Left hindlimb (tissue), 1 donor: ENCODE data around the gene USP47.

Experiments used
- DNase-seq: peaks from one replicate; pipeline ENCODE4 v3.0.0-alpha.2; 2018

Gene USP47, protein sequence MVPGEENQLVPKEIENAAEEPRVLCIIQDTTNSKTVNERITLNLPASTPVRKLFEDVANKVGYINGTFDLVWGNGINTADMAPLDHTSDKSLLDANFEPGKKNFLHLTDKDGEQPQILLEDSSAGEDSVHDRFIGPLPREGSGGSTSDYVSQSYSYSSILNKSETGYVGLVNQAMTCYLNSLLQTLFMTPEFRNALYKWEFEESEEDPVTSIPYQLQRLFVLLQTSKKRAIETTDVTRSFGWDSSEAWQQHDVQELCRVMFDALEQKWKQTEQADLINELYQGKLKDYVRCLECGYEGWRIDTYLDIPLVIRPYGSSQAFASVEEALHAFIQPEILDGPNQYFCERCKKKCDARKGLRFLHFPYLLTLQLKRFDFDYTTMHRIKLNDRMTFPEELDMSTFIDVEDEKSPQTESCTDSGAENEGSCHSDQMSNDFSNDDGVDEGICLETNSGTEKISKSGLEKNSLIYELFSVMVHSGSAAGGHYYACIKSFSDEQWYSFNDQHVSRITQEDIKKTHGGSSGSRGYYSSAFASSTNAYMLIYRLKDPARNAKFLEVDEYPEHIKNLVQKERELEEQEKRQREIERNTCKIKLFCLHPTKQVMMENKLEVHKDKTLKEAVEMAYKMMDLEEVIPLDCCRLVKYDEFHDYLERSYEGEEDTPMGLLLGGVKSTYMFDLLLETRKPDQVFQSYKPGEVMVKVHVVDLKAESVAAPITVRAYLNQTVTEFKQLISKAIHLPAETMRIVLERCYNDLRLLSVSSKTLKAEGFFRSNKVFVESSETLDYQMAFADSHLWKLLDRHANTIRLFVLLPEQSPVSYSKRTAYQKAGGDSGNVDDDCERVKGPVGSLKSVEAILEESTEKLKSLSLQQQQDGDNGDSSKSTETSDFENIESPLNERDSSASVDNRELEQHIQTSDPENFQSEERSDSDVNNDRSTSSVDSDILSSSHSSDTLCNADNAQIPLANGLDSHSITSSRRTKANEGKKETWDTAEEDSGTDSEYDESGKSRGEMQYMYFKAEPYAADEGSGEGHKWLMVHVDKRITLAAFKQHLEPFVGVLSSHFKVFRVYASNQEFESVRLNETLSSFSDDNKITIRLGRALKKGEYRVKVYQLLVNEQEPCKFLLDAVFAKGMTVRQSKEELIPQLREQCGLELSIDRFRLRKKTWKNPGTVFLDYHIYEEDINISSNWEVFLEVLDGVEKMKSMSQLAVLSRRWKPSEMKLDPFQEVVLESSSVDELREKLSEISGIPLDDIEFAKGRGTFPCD (N-terminal part only)

DNA sequence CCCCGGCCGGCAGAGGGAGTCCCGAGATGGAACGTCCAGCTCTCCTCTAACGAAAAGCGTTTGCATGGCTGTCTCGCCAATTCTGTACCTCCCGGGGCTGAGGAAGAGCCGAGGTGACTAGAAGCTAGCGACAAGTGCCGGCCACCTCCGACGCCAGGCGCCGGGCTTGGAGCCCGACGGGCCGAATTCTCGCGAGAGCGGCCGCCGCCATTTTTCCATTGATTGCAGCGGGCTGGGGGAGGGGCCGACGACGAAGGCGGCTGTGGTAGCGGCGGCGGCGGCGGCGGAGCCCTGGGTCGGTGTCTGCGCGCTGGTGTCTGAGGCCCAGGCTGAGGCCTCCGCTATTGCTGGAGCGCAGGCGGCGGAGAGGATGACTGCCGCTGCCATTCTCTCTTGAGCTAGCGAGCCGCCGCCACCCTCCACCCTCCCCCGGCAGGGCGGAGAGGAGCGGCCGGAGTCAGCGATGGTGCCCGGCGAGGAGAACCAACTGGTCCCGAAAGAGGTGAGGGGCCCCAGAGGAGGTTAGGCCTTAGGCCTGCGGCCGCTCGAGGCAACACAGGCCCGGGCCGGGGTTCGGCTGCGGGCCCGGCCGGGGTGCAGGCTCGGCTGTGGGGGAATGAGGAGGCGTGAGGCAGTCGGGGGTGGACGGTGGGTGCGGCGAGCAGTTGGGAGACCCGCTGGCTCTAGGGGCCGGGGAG, at the start of gene USP47:
Gene USP47 (plus strand): TSS at position 250 of the 698 bp plus-strand sequence. CDS start 214 bp downstream, at position 464.
- peak; percentile 91 for DNase-seq

DNA sequence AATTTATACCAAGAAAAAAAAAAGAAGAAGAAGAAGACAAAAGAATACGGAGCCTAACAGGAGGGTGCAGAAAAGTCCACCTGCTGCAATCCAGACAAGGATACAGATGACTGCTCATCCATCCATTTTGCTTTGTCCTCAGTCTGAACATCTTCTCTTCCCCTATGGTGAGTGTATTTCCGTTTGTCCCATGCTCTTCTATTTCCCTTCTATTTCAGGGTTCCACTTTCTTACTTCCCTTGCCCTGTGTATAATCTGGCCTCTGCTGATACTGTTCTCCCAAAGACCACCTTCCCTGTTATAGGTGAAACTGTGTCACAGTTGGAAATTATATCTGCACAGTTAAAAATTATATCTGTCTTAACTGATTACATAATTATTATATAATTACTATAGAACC, 48.7 kb upstream of the USP47 start:
- no peak for DNase-seq

DNA sequence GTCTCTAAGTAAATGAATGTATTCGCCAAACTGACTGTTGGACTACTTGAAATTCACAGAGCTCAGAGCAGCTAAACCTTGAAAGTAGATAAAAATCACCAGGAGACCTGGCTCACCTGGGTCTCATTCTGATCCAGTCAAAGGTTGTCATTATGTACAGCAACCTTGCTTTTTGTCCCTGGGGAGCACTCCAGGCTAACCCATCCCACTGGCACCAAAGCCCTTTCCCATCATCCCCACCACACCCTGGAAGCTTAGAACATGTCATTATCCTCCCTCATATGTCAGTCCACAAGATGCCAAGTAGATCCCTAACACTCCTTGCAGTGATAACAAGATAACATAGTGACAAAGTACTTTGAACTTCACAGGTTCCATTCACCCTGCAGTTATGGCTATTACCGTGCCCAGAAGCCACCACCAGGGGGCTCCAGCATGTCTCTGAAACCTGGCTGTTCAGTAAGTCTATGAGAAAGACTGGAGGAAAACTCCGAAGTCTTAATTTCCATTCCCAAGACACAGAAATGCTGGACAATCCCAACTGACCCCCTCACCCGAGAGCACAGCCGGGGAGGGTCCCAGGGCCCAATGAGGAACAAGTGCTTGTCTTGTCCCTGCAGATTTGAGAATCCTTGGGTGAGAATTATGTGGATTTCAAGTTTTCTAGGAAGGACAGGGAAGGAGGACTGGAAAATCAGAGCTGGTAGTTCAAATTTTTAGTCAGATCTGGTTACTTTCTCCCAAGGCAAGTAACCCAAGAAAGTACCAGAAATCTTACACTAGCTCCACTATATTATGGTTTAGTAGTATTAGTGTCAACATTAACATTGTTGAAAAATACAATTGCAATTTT, 43.0 kb upstream of the USP47 start:
- DNase-seq = peak; percentile 76

DNA sequence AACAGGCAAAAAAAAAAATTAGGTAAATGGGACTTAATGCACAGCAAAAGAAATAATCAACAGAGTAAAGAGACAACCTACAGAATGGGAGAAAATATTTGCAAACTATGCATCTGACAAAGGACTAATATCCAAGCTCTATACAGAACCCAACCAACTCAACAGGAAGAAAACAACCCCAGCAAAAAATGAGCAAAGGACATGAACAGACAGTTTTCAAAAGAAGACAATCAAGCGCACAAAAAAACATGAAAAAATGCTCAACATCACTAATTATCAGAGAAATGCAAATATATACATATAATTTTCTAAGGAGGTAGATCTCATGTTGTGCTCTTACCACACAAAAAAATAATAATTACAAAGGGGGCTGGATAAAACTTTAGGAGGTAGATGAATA, 36.5 kb upstream of the USP47 start:
- DNase-seq = no peak

DNA sequence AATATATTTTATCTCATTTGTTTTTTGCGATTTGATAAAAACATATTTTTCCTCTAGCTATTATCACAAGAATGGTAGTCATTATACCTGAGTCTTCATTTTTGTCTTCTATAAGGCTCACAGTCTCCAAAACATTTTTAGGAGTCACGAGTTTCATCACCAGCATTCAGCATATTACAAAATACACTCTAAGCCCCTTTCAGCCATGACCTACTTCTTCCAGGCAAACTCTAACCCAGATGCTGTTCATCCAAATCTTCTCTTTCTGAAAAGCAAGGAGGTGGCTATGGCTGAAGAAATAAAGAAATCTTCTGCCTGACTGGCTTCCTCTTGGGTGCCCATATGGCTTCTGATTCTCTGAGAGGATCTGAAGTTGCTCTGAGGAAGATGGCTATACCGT, 35.7 kb upstream of the USP47 start:
- DNase-seq = no peak

DNA sequence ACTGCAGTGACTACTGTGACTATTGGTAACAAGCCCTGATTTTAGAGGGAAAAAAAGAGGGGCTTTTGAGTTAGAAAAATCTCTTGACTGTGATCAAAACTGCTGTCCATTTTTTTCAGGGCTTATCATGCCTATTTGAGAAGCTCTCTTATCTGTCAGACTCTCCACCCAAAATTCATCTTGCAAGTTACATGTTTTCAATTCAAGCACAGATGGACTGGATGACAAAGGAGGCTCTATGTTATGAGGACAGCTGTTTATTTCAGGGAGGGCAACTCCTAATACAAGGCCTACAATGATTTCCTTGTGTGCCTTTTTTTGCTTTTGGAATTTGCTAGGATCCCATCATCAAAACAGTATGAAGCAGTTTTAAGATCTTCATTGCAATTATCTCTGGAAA, 35.2 kb upstream of the USP47 start:
- DNase-seq = no peak

DNA sequence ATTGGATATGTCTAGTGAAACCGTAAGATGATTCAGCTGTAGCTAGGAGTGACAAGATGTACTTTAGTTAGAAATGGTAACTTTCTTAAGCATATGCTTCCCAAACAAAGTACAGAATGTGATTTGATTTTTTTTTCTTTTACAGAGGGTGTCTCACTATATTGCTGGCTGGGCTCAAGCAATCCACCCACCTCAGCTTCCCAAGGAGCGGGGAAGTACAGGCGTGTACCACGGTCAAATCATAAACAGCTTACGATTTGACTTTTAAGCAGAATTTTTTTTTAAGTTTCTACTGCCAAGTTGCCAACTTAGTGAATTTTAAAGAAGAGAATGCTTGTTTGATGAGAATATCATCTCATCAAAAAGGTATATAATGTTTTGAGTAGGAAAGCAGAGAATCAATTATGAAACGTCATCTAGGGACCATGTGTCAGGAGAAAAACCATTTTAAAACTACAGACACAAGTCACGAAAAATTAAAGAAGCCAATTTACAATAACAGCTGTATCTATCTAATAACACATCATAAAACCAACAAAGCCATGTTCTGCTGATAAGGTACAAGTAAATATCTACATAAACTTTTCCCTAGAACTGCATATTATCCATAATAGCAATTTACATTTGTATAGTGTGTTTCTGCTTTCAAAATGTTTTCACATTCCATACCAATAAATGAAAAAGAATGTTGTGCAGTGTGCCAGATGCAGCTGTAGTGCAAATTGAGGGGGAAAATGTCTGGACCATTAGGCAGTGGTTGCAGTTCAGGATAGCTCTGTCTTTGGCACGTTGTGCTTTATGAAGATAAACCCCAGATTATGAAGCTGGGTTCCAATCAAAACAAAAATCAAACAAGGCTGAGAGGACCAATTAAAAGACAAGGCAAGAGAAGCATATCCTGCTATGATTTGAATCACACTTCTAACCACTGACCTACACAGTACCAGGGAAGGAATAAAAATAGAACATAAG, 33.7 kb upstream of the USP47 start:
- DNase-seq = no peak

DNA sequence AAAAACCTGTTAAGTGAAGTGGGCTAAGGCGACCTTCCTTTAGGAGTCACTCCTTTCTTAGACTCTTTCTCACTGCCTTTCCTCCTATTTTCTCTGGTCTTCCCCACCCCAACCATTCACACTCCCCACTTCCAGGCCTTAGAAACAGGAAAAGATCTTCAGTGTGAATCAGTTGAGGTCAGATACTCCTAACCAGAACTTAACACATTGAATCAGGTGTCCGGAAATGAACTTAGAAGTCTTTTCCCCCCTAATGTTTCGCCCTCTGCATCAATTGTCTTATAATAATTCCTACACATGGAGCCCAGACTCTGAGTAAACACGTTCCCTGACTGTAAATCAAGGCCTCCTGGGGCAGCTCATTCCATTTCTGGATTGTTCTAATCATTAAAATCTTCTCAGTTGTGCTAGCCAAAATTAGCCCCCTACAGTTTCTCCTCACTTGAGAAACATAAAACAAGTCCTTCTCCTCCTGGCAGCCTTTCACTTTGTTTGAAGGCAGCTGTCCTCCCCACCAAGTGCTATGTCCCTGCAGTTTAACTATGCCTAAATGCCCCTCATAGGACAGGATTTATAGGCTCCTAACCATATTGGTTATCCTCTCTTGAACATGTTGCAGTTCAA, 32.7 kb upstream of the USP47 start:
- DNase-seq = no peak

DNA sequence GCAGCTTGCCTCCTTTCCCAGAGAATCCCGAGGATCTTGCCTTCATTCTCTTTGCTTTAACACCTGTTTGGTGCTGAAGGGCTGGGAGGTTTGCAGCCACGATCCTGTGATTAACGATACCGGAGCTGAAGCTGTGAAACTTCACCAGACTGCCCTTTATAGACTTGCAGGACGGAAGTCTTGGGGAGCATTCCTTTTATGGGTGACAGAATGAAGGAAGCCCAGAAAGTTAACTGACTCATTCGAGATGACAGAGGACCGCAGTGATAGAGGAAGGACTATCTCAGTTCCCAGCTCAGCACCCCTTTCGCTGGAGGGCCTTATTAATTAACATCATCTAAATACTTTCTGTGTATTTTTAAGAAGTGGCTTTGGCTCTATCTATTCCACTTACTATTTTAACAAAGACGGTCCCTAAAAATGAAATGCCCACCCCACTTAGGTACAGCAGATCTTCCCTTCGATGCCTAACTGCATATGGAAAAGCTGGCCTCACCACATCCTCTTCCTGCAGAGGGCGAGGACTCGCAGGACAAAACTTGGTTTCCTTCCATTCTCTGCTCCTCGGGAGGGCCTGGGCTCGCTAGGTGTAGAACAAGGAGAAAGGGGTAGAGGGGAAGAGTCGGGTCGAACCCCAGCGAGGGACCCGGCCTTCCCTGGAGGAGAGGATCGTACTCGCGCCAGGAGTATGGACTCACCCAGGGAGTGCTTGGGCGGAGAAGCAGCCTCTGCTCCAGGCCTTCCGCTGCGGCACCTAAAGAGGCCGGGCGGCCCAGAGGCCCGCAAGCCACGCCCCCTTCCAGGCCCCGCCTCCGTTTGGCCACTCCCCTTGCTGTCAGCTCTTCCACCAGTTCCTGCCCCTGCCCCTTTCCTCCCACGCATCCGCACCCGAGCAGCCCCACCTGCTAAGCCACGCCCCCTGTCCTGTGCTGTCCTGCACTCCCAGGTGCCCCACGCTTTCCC, 30.7 kb upstream of the USP47 start:
- DNase-seq = no peak

DNA sequence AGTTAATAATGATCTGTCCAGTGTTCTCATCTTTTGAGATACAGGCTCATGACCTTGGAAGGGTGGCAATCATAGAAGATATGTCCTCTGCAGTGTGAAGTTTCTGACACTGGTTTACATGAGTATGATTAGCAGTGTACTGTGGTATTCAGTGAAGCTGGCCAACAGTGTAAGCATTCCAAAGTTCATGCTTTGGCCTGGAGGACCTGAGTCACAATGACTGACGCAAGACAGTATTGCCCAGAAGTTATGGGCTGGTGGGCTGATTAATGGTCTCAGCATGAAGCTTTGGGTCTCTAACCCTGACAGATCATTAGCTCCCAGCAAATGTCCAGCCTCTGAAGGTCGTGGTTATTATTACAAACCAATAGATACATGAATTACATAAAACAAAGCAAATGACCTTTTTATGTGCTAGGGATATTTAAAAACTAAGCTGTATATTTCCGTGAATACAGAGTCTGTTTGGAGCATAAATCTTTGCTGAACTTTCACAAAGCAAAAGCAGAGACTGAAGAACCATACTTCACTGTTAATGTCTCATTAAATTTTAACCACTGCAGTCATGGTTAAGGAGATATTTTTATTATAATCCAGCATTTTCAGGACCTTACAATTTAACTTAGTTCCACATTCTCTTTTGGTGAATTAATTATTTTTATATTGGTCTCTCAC, 28.3 kb upstream of the USP47 start:
- no peak for DNase-seq

DNA sequence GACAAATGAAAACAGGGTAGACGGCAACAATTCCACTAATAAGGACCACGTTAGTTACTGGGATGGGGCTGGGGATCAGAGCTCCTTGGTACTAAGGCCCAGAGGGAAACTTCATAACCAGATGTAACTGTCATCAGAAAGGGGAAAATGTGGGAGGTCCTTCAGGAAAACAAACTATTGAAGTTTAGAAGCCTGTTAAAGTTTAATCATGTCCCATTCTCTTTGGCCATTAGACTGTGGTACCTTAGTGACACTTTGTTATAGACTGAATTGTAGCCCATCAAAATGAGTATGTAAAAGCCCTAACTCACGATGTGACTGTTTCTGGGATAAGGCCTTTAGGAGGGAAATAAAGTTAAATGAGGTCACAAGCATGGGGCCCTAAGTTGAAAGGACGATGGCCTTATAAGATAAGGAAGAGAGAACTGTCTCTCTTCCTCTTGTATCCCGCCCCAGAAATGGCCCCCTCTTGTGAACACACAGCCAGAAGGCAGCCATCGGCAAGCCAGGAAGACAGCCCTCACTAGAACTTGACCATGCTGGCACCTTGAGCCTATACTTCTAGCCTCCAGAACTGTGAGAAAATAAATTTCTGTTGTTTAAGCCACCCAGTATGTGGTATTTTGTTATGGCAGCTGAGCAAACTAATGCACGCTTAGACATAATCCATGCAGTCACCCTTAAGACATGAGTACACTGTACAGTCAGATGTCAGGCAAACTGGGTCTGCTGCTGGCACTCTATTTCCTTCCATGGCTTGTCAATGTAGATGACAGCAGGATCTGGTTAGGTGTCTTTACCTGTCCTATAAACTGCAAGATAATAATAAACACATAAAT, 26.9 kb upstream of the USP47 start:
- DNase-seq = no peak

DNA sequence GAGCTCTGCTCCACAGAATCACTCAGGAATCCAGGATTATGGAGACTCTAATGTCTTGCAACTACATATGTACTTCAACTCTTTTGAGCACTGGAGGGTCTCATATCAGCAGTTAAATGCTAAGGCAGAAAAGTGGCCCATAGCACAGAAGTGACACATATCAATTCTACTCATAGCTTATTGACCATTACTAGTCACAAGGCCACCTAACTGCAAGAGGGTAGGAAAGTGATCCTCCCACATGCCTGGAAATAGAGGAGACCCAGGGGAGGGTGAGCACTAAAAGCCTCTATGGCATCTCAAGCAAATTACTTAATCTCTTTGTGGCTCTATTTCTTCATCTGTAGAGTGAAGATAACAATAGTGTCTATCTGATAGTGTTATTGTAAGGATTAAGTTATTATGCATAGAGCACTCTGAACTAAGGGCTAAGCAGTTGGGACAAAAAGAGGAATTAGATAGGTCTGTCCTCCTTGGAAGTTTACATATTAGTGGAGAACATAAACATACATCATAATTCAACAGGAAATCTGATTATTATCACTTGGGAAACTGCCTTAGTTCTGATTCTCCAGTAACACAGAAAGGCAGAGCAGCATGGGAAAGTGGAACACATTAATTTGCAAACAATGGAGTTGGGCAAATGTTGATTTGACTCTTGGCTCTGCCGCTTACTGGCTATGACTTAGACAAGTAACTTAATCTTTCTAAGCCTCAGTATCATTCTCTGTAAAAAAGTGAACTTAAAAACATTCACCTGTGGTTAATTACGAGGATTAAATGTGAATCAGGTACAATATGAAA, 25.1 kb upstream of the USP47 start:
- no peak for DNase-seq

DNA sequence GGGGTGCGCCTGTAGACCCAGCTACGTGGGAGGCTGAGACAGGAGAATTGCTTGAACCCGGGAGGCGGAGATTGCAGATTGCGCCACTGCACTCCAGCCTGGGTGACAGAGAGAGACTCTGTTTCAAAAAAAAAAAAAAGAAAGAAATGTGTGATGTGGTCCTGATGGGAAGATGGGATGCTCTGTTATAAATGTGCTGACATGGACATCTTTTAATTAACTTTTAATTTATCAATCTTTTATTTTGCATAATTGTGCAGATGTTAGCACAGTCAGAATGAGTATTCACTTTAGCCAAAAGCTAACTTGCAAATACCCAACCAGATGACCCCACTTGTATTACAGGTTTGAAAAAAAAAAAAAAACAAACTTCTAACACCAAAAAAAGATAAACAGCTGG, 23.8 kb upstream of the USP47 start:
- DNase-seq = no peak

DNA sequence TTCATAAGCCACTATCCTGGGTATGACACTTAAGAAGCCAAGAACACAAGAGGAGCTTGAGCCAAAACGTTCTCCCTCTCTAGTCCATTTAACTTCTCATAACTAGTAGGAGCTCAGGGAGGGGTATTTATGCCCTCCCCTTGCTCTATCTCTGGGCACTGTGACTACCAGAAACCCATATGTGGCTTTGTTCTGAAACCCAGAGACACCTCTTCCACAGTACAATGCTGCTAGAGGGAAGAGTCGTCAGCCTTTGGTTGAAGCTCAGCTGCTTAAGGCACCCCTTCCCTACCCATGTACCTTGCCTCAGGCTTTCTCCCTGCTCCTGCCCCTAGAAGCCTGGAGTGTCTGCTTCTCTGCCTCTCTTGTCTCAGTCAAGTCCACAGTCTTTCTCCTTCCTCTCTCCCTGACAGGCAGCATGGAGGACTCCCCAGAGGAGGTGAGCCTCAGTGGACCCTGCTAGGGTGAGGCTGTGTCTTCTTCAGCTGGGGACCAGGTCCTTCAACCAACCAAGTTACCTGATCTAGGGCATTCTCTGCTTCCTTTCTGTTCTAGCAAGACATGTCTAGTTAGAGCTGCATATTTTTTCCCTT, 23.1 kb upstream of the USP47 start:
- DNase-seq = no peak

DNA sequence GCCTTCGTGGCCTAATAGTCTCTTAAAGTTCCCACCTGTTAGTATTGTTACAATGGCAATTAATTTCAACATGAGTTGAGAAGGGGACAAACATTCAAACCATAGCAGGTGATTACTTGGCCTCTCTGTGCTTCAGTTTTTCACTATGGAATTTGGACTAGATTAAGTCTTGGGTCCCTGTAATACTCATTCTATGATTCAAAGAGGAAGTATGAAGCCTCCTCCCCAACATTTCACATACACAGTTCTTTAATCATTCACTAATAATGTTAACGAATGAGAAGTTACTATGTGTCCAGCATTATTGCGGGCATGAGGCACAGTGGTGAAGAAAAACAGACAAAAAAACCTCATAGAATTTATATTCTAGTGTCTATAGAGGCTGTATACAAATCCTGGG, 19.9 kb upstream of the USP47 start:
- no peak for DNase-seq

DNA sequence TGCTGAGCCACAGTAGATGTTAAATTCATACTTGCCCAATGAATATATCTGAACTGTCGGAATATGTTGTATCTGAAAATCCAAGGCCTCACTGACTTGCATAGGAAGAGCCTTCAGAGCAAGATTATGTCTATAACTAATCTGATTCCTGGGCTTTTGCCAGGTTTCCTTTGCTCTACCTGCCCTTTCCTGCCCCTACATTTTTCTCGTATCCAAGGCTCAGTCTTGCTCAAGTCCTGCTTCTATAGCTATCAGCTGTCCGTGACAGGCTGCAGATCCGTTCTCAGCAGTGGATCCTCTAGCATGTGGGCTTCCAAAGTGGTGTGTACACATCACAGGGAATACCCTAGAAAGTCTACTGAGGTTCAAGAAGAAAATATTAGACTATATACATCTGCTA, 18.8 kb upstream of the USP47 start:
- no peak for DNase-seq
